HepG2 (cell line): ENCODE measurements around the gene RANBP3. TPM values are rescaled to one million over a fixed set of nuclear protein-coding genes. Genes with fewer than 3 reads are reported as not detected.

Experiments used
- DMAP1 ChIP-seq: IDR thresholded peaks from 2 replicates; pipeline ENCODE4 v1.6.1; 2016
- ESRRA ChIP-seq: sonication (generic); formaldehyde crosslinking; IDR thresholded peaks from 2 replicates; pipeline ENCODE4 v1.5.1; 2020; ENCODE audit warnings: mild to moderate bottlenecking, low read depth, missing genetic modification reagents
- FOXC1 ChIP-seq: sonication (generic); formaldehyde crosslinking; IDR thresholded peaks from 2 replicates; pipeline ENCODE4 v1.8.0; 2022; ENCODE audit warnings: mild to moderate bottlenecking, missing genetic modification reagents, borderline replicate concordance
- HMG20A ChIP-seq: IDR thresholded peaks from 2 replicates; pipeline ENCODE4 v1.6.1; 2016; ENCODE audit warnings: borderline replicate concordance
- HOXA7 ChIP-seq: sonication (generic); formaldehyde crosslinking; IDR thresholded peaks from 2 replicates; pipeline ENCODE4 v1.8.1; 2022; ENCODE audit warnings: mild to moderate bottlenecking, missing genetic modification reagents, moderate library complexity
- JARID2 ChIP-seq: sonication (generic); formaldehyde crosslinking; IDR thresholded peaks from 2 replicates; pipeline ENCODE4 v1.8.1; 2023; ENCODE audit warnings: missing genetic modification reagents, inconsistent platforms; ENCODE audit not compliant: insufficient replicate concordance
- KDM5A ChIP-seq: fragments of 200-600 bp; sonication (generic); IDR thresholded peaks from 2 replicates; pipeline ENCODE4 v1.7.0; 2018; ENCODE audit warnings: antibody characterized with exemption, mild to moderate bottlenecking, low read length, borderline replicate concordance
- KDM5B ChIP-seq: sonication (generic); formaldehyde crosslinking; IDR thresholded peaks from 2 replicates; pipeline ENCODE4 v1.4.0; 2020; ENCODE audit warnings: missing genetic modification reagents, mild to moderate bottlenecking, borderline replicate concordance
- MTF2 ChIP-seq: sonication (generic); formaldehyde crosslinking; IDR thresholded peaks from 2 replicates; pipeline ENCODE4 v1.5.0; 2020; ENCODE audit warnings: missing genetic modification reagents, borderline replicate concordance
- NCOA5 ChIP-seq: sonication (generic); formaldehyde crosslinking; IDR thresholded peaks from 2 replicates; pipeline ENCODE4 v1.4.0; 2020; ENCODE audit warnings: missing genetic modification reagents
- PITX1 ChIP-seq: sonication (generic); formaldehyde crosslinking; IDR thresholded peaks from 2 replicates; pipeline ENCODE4 v1.5.1; 2020; ENCODE audit warnings: mild to moderate bottlenecking, missing genetic modification reagents
- RAD51 ChIP-seq: fragments of 450-650 bp; IDR thresholded peaks from 2 replicates; pipeline ENCODE4 v1.6.1; 2016; ENCODE audit warnings: borderline replicate concordance
- RARG ChIP-seq: sonication (generic); formaldehyde crosslinking; IDR thresholded peaks from 2 replicates; pipeline ENCODE4 v1.4.0; 2020; ENCODE audit warnings: low read depth, mild to moderate bottlenecking, missing genetic modification reagents
- TBX2 ChIP-seq: sonication (generic); formaldehyde crosslinking; IDR thresholded peaks from 2 replicates; pipeline ENCODE4 v1.5.0; 2020; ENCODE audit warnings: missing genetic modification reagents, mild to moderate bottlenecking, borderline replicate concordance
- THAP11 ChIP-seq: IDR thresholded peaks from 2 replicates; pipeline ENCODE4 v1.6.1; 2016; ENCODE audit warnings: missing biosample characterization, missing genetic modification reagents
- ZBTB8A ChIP-seq: sonication (generic); formaldehyde crosslinking; IDR thresholded peaks from 2 replicates; pipeline ENCODE4 v1.4.0; 2020; ENCODE audit warnings: mild to moderate bottlenecking, low read depth, missing genetic modification reagents, borderline replicate concordance
- ZFP1 ChIP-seq: IDR thresholded peaks from 2 replicates; pipeline ENCODE4 v1.6.1; 2016
- ZNF296 ChIP-seq: sonication (generic); formaldehyde crosslinking; conservative IDR thresholded peaks from 2 replicates; pipeline ENCODE4 v1.5.0; 2020; ENCODE audit warnings: mild to moderate bottlenecking, missing genetic modification reagents
- ZNF30 ChIP-seq: sonication (generic); formaldehyde crosslinking; IDR thresholded peaks from 2 replicates; pipeline ENCODE4 v1.5.0; 2020; ENCODE audit warnings: mild to moderate bottlenecking, missing genetic modification reagents
- ZNF431 ChIP-seq: sonication (generic); formaldehyde crosslinking; IDR thresholded peaks from 2 replicates; pipeline ENCODE4 v1.9.0; 2022; ENCODE audit warnings: missing genetic modification reagents, low read depth, mild to moderate bottlenecking, borderline replicate concordance
- ZNF547 ChIP-seq: sonication (generic); formaldehyde crosslinking; IDR thresholded peaks from 2 replicates; pipeline ENCODE4 v1.5.1; 2020; ENCODE audit warnings: mild to moderate bottlenecking, missing genetic modification reagents
- ZNF619 ChIP-seq: sonication (generic); formaldehyde crosslinking; IDR thresholded peaks from 2 replicates; pipeline ENCODE4 v1.4.0; 2020; ENCODE audit warnings: mild to moderate bottlenecking, missing genetic modification reagents
- ZNF777 ChIP-seq: sonication (generic); formaldehyde crosslinking; IDR thresholded peaks from 2 replicates; pipeline ENCODE4 v1.4.0; 2020; ENCODE audit warnings: missing genetic modification reagents
- polyA plus RNA-seq, 8 experiments: library from polyadenylated mRNA; depleted of rRNA in 3 of 8; stranded (reverse) in 7 of 8; unstranded in 1 of 8; fragments of >200 nt; fragmentation: Illumina TruSeq in 4 of 8; extraction: Trizol in 4 of 8; gene quantifications; 2 replicates each; pipeline versions ENCODE4 v1.2.1 to v1.2.3, GENCODE V29; 2011 to 2016; ENCODE audit warnings: low read depth in 4 of 8, missing spikeins in 1 of 8, mixed read lengths in 1 of 8; ENCODE audit not compliant: insufficient read depth in 1 of 8
- total RNA-seq, 5 experiments: library from RNA; depleted of rRNA; stranded (reverse); fragments of >200 nt; fragmentation: Illumina TruSeq; extraction: Trizol; gene quantifications; 2 replicates each; pipeline ENCODE4 v1.2.3, GENCODE V29; 2016; ENCODE audit warnings: low read depth in 1 of 5
- TF ChIP-seq, protein P1 (sequence below): IDR thresholded peaks from 2 replicates; pipeline ENCODE4 v1.6.1; 2018; ENCODE audit warnings: missing genetic modification reagents, mild to moderate bottlenecking, missing compliant biosample characterization
- TF ChIP-seq, protein P2 (sequence below): sonication (generic); formaldehyde crosslinking; IDR thresholded peaks from 2 replicates; pipeline ENCODE4 v1.5.1; 2020; ENCODE audit warnings: mild to moderate bottlenecking, moderate library complexity, missing genetic modification reagents
- TF ChIP-seq, protein P3 (sequence below): sonication (generic); formaldehyde crosslinking; IDR thresholded peaks from 2 replicates; pipeline ENCODE4 v1.4.0; 2020; ENCODE audit warnings: missing genetic modification reagents

Gene RANBP3
- total and polyA plus RNA-seq, 2 of the 13 experiments (the other 11 are each of a cell fraction or from before 2014, with no cell fraction given) = 39.5 to 149 TPM

DNA sequence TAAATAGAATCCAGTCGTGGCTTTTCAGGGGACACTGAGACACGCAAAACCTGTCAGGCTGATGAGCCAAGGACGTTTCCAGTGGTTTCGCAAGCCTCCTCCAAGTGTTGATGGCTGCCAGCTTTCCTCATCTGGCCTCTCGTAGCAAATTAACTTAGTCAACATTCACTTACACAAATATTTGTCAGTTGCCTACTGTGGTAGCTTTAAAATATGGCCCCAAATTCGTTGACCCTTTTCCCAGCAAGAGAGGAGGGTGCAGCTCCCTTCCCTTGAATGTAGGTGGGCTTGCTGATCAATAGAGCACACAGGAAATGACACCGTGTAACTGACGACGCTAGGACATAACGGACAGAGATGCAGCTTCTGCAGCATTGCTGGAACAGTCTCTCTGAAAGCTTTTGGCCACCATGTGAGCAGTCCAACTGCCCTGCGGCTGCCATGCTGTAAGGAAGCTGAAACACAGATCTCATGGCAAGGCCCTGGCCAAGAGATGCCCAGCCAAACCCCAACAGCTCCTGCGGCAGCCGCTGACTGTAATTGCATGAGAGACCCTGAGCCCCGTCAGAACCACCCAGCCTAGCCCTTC lies 5.5 kb upstream of the RANBP3 start (continued):
- peak; percentile 36; the same call in 1 of the 2 replicates for TF ChIP-seq FOXC1 (CRISPR knock-in tag)
- TF ChIP-seq, protein P1, sequence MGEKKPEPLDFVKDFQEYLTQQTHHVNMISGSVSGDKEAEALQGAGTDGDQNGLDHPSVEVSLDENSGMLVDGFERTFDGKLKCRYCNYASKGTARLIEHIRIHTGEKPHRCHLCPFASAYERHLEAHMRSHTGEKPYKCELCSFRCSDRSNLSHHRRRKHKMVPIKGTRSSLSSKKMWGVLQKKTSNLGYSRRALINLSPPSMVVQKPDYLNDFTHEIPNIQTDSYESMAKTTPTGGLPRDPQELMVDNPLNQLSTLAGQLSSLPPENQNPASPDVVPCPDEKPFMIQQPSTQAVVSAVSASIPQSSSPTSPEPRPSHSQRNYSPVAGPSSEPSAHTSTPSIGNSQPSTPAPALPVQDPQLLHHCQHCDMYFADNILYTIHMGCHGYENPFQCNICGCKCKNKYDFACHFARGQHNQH = peak; percentile 59
- no peak for TF ChIP-seq HOXA7 (CRISPR knock-in tag)
- TF ChIP-seq ESRRA (CRISPR knock-in tag) = peak; percentile 63; the same call in 1 of the 2 replicates
- no peak for TF ChIP-seq ZBTB8A (CRISPR knock-in tag)
- TF ChIP-seq ZNF431 (CRISPR knock-in tag) = 0 out of 2 replicates have a peak, but pooled peaks have one; percentile 21
- TF ChIP-seq RARG = no peak
- TF ChIP-seq KDM5A = no peak
- TF ChIP-seq ZNF30 = no peak
- no peak for TF ChIP-seq JARID2 (CRISPR knock-in tag)
- TF ChIP-seq, protein P2, sequence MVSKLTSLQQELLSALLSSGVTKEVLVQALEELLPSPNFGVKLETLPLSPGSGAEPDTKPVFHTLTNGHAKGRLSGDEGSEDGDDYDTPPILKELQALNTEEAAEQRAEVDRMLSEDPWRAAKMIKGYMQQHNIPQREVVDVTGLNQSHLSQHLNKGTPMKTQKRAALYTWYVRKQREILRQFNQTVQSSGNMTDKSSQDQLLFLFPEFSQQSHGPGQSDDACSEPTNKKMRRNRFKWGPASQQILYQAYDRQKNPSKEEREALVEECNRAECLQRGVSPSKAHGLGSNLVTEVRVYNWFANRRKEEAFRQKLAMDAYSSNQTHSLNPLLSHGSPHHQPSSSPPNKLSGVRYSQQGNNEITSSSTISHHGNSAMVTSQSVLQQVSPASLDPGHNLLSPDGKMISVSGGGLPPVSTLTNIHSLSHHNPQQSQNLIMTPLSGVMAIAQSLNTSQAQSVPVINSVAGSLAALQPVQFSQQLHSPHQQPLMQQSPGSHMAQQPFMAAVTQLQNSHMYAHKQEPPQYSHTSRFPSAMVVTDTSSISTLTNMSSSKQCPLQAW (CRISPR knock-in tag) = 0 out of 2 replicates have a peak, but pooled peaks have one; percentile 23
- no peak for TF ChIP-seq ZNF547 (CRISPR knock-in tag)
- TF ChIP-seq ZNF777 (CRISPR knock-in tag) = no peak
- TF ChIP-seq RAD51 = no peak
- TF ChIP-seq, protein P3, sequence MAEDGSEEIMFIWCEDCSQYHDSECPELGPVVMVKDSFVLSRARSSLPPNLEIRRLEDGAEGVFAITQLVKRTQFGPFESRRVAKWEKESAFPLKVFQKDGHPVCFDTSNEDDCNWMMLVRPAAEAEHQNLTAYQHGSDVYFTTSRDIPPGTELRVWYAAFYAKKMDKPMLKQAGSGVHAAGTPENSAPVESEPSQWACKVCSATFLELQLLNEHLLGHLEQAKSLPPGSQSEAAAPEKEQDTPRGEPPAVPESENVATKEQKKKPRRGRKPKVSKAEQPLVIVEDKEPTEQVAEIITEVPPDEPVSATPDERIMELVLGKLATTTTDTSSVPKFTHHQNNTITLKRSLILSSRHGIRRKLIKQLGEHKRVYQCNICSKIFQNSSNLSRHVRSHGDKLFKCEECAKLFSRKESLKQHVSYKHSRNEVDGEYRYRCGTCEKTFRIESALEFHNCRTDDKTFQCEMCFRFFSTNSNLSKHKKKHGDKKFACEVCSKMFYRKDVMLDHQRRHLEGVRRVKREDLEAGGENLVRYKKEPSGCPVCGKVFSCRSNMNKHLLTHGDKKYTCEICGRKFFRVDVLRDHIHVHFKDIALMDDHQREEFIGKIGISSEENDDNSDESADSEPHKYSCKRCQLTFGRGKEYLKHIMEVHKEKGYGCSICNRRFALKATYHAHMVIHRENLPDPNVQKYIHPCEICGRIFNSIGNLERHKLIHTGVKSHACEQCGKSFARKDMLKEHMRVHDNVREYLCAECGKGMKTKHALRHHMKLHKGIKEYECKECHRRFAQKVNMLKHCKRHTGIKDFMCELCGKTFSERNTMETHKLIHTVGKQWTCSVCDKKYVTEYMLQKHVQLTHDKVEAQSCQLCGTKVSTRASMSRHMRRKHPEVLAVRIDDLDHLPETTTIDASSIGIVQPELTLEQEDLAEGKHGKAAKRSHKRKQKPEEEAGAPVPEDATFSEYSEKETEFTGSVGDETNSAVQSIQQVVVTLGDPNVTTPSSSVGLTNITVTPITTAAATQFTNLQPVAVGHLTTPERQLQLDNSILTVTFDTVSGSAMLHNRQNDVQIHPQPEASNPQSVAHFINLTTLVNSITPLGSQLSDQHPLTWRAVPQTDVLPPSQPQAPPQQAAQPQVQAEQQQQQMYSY = no peak; the same call in 1 of the 2 replicates
- peak; percentile 52; the same call in 1 of the 2 replicates for TF ChIP-seq HMG20A (CRISPR knock-in tag)
- TF ChIP-seq ZNF619 (CRISPR knock-in tag) = 0 out of 2 replicates have a peak, but pooled peaks have one; percentile 19
- no peak for TF ChIP-seq PITX1 (CRISPR knock-in tag)
- TF ChIP-seq NCOA5 (CRISPR knock-in tag) = no peak
- TF ChIP-seq DMAP1 (CRISPR knock-in tag) = peak; percentile 49; the same call in 1 of the 2 replicates
- no peak for TF ChIP-seq MTF2 (CRISPR knock-in tag)
- peak; percentile 51; the same call in 1 of the 2 replicates for TF ChIP-seq THAP11
- no peak for TF ChIP-seq ZNF296 (CRISPR knock-in tag)
- peak; percentile 22; the same call in 1 of the 2 replicates for TF ChIP-seq KDM5B
- 0 out of 2 replicates have a peak, but pooled peaks have one; percentile 37 for TF ChIP-seq ZFP1 (CRISPR knock-in tag)
- peak; percentile 93 for TF ChIP-seq TBX2 (CRISPR knock-in tag)
